Epidermal melanocyte (primary cell): ENCODE results near the gene CDH23.

Source experiments
- DNase-seq: peaks from one replicate; pipeline ENCODE4 v3.0.0; 2011; ENCODE audit warnings: low spot score; ENCODE audit not compliant: insufficient read length

Gene CDH23

DNA sequence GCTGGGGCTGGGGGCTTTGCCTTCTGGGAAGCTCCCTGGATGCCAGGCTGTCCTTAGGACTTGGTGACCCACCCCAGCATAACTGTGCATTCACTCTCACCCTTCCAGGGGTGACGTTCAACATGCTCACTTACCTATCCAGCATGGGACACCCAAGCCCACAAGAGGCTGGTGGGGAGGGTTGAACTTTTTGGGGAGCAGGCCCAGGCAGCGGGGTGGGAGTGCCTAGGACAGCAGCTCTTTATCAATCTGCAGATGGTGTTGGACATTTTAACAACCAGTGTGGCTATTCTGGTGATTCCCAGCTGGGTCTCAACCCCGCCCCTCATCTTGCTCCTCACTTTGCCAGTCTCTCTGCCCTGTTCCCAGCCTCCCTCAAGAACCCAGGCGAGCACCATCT lies 86.4 kb downstream of the CDH23 start:
- no peak for DNase-seq

- DNase-seq = no peak
Measured at GRCh38 chr10:71483885-71484751, 87.4 kb downstream of the CDH23 start.

- no peak for DNase-seq
Measured at GRCh38 chr10:71486484-71487114, 89.9 kb downstream of the CDH23 start.

DNA sequence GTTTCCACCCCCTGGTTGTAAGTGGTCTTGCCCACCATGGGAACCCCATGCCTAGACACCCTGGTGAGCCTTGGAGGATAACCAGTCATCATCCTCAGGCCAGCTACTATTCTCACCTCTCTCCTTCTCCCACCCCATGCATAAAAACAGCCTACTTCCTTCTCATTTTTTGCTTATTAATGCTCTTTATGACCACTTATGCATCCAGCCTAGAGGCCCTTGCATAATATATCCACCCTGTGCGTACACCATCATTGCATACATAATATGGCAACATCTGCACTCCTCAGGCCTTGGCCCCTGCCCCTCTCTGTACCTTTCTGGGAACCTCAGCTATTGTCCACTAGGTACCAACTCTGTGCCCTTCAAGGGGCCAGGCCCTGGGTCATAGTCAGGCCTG lies 91.0 kb downstream of the CDH23 start:
- no peak for DNase-seq

GRCh38 chr10:71489077-71489476 lies 92.4 kb downstream of the CDH23 start:
- DNase-seq = no peak

DNA sequence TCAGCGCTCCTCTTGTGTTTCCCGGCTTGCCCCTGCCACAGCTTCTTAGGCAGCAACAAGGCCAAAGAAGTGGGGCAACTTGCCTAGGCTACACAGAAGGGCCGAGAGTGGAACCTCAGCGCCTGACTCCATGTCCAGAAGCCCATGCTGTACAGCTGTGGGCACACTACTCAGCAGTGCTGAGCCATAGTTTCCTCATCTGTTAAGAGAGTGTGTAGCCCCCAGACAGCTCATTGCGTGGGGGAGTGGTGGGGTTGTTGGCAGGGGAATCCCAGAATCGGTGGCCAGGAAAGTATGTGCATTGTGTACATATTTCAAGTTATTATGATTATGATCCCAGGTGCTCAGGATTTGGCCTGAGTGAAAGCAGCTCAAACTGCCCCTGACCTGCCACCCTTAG lies 96.2 kb downstream of the CDH23 start:
- no peak for DNase-seq

GRCh38 chr10:71493741-71494140 lies 97.0 kb downstream of the CDH23 start:
- no peak for DNase-seq

GRCh38 chr10:71494476-71494875 lies 97.8 kb downstream of the CDH23 start:
- DNase-seq = no peak

GRCh38 chr10:71494980-71495381 lies 98.3 kb downstream of the CDH23 start:
- DNase-seq = no peak

- no peak for DNase-seq
Measured at GRCh38 chr10:71496927-71497762, 100.4 kb downstream of the CDH23 start.

DNA sequence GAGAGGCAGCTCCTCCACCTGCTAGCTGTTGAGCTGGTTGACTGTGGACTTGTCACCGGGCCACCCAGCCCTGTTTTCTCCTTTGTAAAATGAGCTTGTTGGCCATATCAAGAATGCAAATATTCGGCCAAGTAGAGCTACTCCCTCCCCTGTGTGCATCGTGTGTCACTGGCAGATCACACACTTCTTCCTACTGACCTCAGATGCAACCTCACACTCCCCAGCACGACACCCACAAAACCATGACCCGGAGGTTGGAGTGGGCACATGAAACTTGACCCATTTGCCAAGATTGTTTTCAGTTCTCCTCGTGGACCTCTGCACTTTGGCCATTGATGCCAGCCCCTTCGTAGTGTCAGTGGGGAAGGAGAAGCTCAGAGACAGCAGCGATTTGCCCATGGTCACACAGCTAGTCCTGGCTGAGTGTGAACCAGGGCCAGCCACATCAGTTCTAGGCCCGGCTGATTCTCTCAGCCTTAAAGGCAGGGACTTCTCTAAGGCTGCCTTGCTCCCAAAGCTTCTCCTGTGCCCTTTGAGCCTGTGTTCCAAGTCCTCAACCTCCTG lies 101.1 kb downstream of the CDH23 start:
- no peak for DNase-seq

DNA sequence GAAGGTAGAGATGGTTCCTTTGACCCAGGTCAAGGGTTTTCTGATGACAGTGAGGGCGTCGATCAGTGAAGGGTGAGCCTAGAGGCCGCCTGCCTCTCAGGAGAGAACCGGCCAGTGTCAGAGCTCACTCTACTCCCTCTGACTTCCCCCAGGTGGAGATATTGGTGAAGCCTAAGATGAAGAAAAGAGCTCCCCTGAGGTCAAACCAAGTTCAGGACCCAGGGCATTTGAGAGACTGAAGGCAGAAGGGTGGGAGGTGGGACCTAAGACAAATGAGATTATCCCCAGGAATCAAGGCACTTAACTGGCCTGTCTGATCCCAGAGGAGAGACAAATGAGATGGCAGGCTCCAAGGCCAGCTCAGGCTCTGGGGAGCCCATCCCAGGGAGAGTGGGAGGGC lies 104.7 kb downstream of the CDH23 start:
- DNase-seq = no peak

GRCh38 chr10:71502190-71502589 lies 105.5 kb downstream of the CDH23 start:
- no peak for DNase-seq

- no peak for DNase-seq
Measured at GRCh38 chr10:71502851-71503250, 106.1 kb downstream of the CDH23 start.

DNA sequence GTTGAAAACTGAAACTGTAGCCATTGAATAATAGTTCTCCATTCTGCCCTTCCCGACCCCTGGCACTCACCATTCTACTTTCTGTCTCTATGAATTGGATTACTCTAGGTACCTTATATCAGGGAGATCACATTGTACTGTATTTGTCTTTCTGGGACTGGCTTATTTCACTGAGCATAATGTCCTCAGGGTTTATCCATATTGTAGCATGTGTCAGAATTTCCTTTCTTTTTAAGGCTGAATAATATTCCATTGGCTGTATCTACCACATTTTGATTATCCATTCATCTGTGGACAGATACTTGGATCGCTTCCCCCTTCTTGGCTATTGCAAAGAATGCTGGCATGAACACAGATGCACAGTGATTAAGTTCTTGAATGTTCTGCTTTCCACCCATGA lies 107.4 kb downstream of the CDH23 start:
- no peak for DNase-seq

- DNase-seq = no peak
Measured at GRCh38 chr10:71504570-71504969, 107.8 kb downstream of the CDH23 start.

DNA sequence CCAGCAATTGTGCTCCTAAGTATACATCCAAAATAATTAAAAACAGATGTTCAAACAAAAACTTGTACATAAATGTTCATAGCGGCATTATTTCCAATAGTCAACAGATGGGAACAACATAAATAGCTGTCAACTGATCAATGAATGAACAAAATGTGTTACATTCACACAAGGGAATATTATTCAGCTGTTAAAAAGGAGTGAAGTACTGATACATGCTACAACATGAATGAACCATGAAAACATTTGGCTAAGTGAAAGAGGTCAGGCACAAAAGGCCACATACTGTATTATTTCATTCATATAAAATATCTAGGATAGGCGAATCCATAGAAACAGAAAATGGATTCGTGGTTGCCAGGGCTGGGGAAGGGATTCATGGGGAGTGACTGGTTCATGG lies 109.1 kb downstream of the CDH23 start:
- DNase-seq = no peak

- no peak for DNase-seq
Measured at GRCh38 chr10:71509444-71509843, 112.7 kb downstream of the CDH23 start.

DNA sequence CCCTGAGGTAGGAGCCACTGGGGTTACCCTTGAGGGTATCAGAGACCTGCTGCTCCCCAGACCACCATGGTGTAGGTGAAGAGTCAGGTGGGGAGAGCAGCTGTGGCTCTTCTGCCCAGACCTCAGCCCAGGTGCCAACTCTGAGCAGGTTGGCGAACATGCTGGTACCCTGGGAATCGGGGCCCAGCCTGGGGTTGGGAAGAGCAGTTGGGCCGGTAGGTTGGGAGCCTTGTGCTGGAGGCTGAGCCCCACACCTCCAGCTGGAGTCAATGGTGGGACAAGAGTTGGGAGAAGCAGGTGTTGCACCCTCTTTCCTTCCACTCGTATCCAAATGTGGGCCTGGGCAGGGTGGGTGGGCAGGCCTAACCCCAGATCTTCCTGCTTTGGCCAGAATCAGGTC lies 114.5 kb downstream of the CDH23 start:
- no peak for DNase-seq

GRCh38 chr10:71512312-71512711 lies 115.6 kb downstream of the CDH23 start:
- no peak for DNase-seq

- no peak for DNase-seq
Measured at GRCh38 chr10:71512761-71513539, 116.2 kb downstream of the CDH23 start.
